ENCODE results near the gene SETD5. TPM values are rescaled to one million over a fixed set of nuclear protein-coding genes. Genes with fewer than 3 reads are reported as not detected.

The SETD5 gene
- total and polyA plus RNA-seq, 2 donors (not counting 3 experiments of a cell fraction or from before 2014, with no cell fraction given), result 48.2 to 149 TPM

GRCh38 chr3:9448643-9449042 is 51.2 kb downstream of the SETD5 start:
- Histone ChIP-seq H3K36me3 (ENCODE audit: control insufficient read depth in 2 of 2, extremely low read depth in 1 of 2, insufficient read depth in 2 of 2, low read length in 2 of 2) (peaks cover 37 to 65% of the 10 kb centered on the region in 2 experiments), H3K27ac (ENCODE audit: insufficient read depth, low read depth, low read length) (no peak overlapping the region), H3K79me2 (ENCODE audit: control insufficient read depth, insufficient read depth, low read length) (peaks cover 26% of the 10 kb centered on the region), H4K20me1 (replicated peaks; ENCODE audit: control insufficient read depth, extremely low read depth, insufficient read depth, low read length) (peaks cover 3% of the 10 kb centered on the region), H3K27me3 (ENCODE audit: control insufficient read depth in 2 of 2, insufficient read depth in 2 of 2, low read length in 2 of 2) (no peaks in the 10 kb centered on the region), H3K9ac (replicated peaks; ENCODE audit: extremely low read depth, insufficient read depth, low read length) (no peak overlapping the region), H3K4me2 (ENCODE audit: insufficient read depth, low read length) (no peak overlapping the region), H3K4me1 (ENCODE audit: control insufficient read depth, extremely low read depth, insufficient read depth, low read length) (no peaks in the 10 kb centered on the region), H3K9me3 (replicated peaks; ENCODE audit: control insufficient read depth, insufficient read depth, low read length) (no peaks in the 10 kb centered on the region), H3K9me1 (replicated peaks; ENCODE audit: control insufficient read depth, extremely low read depth, insufficient read depth, low read length) (no peaks in the 10 kb centered on the region), H3K4me3 (replicated peaks in 1 of 3; ENCODE audit: insufficient read depth in 1 of 3, low read depth in 1 of 3, low read length in 3 of 3) (no peak overlapping the region), H2AFZ (ENCODE audit: low read depth, low read length) (no peak overlapping the region)
- ChIA-PET POLR2A (no interaction called here), CTCF (no interaction called here)
- dilution Hi-C loops (cut with MboI; ENCODE audit: extremely low pct_ligation_motif_present, low sequenced_read_pairs) (no loop called here), intact Hi-C loops (cut with micrococcal nuclease) (no loop called here)
- BruUV-seq (replicated peaks), result no TSS peak
- FAIRE-seq (no peak), DNase-seq (ENCODE audit: low read depth, low spot score) (no peak)
- no peak for TF ChIP-seq MAX (IDR thresholded peaks at IDR 0.05; ENCODE audit: insufficient read depth, insufficient read length)
- TF ChIP-seq EZH2 (IDR thresholded peaks at IDR 0.05; ENCODE audit: borderline replicate concordance, low read depth, low read length, severe bottlenecking), result no peak
- no peak for TF ChIP-seq FOS (IDR thresholded peaks at IDR 0.05; ENCODE audit: borderline replicate concordance, insufficient read depth, low read length)
- TF ChIP-seq MYC (IDR thresholded peaks at IDR 0.05; ENCODE audit: low read depth, low read length), result no peak
- no peak for TF ChIP-seq JUN (IDR thresholded peaks at IDR 0.05; ENCODE audit: borderline replicate concordance, insufficient read depth, insufficient read length, low read depth)
- no peak for TF ChIP-seq CTCF (IDR thresholded peaks at IDR 0.05; ENCODE audit: extremely low read depth in 1 of 2, insufficient read depth in 1 of 2, low read depth in 1 of 2, low read length in 2 of 2)
- no peak for TF ChIP-seq GATA2 (IDR thresholded peaks at IDR 0.05; ENCODE audit: insufficient read depth, insufficient read length, low read depth, low read length)
- no peak for TF ChIP-seq POLR2AphosphoS5 (IDR thresholded peaks at IDR 0.05; ENCODE audit: insufficient read depth, low read depth, low read length)
- TF ChIP-seq POLR2A (IDR thresholded peaks at IDR 0.05; ENCODE audit: low read depth, low read length), result no peak

Measured in endothelial cell of umbilical vein (primary cell).